SK-MEL-5 (cell line): Measurements from ENCODE around the gene COMMD8. TPM values are rescaled to one million over a fixed set of nuclear protein-coding genes. Genes with fewer than 3 reads are reported as not detected.

ENCODE experiments used
- DNase-seq: peaks from one replicate; pipeline ENCODE4 v3.0.0-alpha.2; 2016; ENCODE audit warnings: low read depth, low spot score
- in situ Hi-C: cut with HindIII; loops from 2 replicates; pipeline ENCODE4 v1.10.0; 2016; ENCODE audit warnings: low sequenced_read_pairs, high pct_unique_total_duplicates, low pct_unique_long_range_greater_than_20kb
- total RNA-seq: library from RNA; depleted of rRNA; stranded (reverse); fragments of >200 nt; shearing (Covaris generic); gene quantifications from 2 replicates; pipeline ENCODE4 v1.2.3, GENCODE V29; 2014

COMMD8 gene
- total RNA-seq, 1 experiment from 2014 or later, result 62.4 TPM

DNA sequence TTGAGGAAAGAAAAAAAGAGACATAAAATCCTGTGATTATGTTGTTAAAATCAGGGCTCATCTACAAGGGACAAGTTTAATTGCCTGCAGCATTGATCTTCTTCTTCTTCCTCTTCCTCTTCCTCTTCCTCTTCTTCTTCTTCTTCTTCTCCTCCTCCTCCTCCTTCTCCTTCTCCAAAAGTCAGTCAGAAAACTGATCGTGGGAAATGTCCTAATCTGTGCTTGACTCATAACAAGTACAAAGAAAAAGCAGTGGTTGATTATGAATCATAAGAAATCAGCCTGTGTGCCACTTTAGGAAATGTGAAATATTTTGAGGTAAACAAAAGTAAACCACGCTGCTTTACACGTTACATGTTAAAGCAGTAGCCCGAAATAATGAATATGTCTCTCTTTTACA lies 18.8 kb upstream of the COMMD8 start:
- DNase-seq, result no peak
- in situ Hi-C loops, result no loop called here

- in situ Hi-C loops, result no loop called here
- no peak for DNase-seq
Observed at GRCh38 chr4:47478804-47479203, 15.3 kb upstream of the COMMD8 start.

GRCh38 chr4:47475411-47475810 lies 11.9 kb upstream of the COMMD8 start:
- no peak for DNase-seq
- in situ Hi-C loops, result no loop called here

GRCh38 chr4:47474799-47475198 lies 11.3 kb upstream of the COMMD8 start:
- in situ Hi-C loops, result no loop called here
- no peak for DNase-seq

- no peak for DNase-seq
- in situ Hi-C loops, result no loop called here
Observed at GRCh38 chr4:47473141-47473750, 9.7 kb upstream of the COMMD8 start.

DNA sequence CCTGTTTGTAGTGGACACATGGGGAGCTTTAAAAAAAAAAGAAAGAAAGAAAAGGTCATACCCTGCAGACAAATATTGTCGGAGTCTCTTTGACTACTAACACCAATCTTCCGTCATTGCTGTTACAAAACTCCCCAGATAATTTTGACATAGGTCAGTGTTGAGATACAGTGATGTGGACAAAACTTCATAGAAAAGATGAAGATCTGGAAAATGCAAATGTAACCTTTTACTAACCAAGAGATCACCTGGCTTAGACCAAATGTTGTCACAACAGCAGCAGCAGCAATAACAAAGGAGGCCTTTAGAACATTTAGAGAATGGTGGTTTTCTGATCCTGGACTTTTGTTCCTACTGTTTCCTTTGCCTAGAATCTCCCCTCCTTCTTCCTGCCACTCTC lies 8.1 kb upstream of the COMMD8 start:
- in situ Hi-C loops, result no loop called here

GRCh38 chr4:47471064-47471463 lies 7.6 kb upstream of the COMMD8 start:
- in situ Hi-C loops, result no loop called here
- DNase-seq, result peak; percentile 81

More for the DNA sequence above, 8.1 kb upstream of the COMMD8 start:
- DNase-seq, result peak; percentile 87

DNA sequence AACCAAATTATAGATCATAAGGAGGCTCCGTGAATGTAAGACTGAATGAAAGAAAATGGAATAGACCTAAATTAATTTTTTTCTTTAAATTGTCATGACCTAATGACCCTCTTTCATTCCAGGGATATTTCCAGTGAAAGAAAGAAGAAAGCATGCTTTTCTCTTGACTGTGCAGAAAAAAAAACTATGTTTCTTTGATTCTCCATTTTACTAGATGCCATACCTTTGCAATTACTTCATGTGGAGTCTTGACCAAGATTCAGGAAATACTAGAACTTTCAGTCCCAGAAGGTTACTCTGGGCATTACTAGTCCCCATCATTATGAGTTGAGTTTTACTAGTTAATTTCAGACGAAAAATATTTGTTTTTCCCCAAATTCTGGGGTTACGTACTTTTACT lies 6.4 kb upstream of the COMMD8 start:
- no peak for DNase-seq
- in situ Hi-C loops, result no loop called here

- no peak for DNase-seq
- in situ Hi-C loops, result no loop called here
Observed at GRCh38 chr4:47468706-47469365, 5.3 kb upstream of the COMMD8 start.

DNA sequence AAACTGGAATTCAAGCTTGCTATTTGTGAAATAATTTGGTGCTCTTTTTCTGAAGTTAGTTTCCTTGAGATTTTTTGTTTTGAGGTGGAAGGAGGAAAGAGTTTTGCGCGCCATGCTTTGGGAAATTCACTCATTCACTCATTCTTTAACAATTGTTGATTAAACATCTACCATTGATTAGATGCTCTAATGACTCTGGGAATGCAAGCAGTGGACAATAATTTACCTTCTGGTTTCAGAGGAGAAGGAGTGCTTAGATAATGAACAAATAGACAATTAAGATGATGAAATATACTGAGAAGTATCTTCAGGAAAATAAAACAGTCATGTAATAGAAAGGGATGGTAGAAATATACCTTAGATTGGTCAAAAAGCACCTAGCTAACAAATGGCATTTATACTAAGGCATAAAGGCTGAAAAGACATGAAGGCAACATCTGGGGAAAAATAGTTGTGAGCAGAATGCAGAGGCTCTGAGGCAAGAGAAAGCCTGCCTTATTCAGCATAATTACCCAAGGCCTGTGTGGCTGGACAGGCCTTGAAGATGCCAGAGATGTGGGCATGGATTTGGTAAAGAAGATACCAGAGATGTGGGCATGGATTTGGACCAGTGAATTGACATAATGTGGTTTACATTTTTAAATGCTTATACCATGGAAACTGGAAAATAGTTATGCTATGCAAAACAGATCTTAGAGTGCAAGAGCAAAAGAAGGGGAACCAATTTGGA lies 2.7 kb upstream of the COMMD8 start:
- no peak for DNase-seq
- in situ Hi-C loops, result no loop called here

- in situ Hi-C loops, result no loop called here
- DNase-seq, result no peak
Observed at GRCh38 chr4:47465004-47465403, 1.5 kb upstream of the COMMD8 start.

DNA sequence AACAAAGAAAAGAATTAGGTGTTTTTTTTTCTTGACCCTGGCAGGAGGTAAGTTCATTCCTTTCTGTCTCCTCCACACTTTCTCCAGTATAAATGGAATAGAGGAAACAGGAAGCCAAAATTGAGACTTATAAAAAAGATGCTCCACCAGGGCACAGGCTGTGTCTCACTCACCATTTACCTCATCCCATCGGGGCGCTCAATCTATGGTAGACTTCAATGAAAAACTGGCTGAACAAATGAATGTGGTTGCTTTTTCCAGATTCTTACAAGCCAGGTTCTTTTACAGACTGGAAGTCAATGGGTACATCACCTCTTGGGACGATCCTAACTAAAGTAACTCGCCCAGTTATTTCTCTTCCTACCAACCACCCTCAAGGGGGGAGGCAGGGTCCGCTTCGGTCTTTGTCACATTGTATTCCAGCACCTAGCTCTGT lies 685 bp downstream of the COMMD8 start:
- DNase-seq, result peak; percentile 14
- in situ Hi-C loops, result no loop called here

DNA sequence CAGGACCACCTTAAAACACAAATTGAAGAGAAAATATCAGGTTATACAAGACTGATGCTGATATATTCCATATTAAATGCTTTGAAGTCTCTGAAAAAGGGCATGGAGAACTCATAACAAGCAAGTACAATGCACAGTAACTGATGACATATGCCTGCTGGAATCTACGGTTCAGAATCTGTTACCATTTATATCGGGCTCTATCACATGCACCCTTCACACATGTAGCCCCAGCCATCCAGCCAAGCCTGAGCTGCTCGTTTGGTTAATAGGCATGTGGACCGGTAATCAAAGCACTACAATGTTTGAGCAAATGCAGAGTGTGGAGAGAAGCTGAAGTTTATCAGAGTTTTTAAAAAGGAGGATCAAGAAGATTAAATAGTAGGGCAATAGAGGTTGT lies 11.8 kb downstream of the COMMD8 start:
- peak; percentile 33 for DNase-seq
- in situ Hi-C loops, result no loop called here

DNA sequence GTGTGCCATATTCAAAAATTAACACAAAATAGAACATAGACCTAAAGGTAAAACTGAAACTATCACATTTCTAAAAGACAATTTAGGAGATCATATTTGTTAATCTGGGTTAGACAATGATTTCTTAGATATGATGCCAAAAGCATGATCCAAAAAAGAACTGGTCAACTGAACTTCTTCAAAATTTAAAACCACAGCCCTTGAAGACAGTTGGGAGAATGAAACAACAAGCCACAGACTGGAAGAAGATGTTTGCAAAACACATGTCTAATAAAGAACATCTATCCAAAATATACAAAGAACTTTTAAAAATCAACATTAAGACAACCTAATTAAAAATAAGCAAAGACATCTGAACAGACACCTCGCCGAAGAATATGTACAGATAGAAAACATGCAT lies 19.5 kb downstream of the COMMD8 start:
- in situ Hi-C loops, result no loop called here
- DNase-seq, result no peak

DNA sequence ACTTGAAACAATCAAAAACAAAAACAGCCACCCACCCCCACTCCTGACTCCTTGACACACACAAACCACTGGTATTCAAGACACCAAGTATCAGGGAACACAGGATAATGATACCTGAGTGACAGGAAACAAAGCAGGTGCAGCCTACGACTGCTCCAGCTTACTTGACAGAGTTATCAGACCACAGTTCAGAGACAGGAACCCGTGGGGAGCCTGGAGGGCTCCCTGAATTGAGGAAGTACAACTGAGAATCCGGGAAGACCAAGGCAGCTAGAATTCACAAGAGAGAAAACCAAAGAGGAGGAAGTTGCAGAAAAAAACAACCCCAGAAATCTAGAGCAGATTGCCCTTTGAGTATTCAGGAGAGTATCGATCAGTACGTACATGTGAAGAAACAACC lies 20.5 kb downstream of the COMMD8 start:
- DNase-seq, result no peak
- in situ Hi-C loops, result no loop called here

GRCh38 chr4:47434931-47435330 lies 28.6 kb downstream of the COMMD8 start:
- in situ Hi-C loops, result no loop called here
- no peak for DNase-seq

DNA sequence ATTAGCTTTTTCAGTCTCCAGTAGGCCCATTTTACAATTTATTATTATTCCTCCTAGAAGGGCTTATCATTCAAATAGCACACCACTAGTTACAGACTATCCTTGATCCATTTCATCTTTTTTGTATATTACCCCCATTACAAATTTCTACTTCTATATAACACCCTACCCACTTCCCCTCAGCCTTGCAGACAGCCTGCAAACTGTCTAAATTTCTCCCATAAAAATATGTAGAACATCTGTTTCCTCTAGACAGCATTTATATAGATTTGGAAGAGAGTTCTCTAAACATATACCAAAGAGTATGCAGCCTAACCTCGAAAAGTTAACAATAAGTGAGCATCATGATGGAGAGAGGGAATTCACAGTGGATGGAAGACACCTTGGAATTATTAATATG lies 30.8 kb downstream of the COMMD8 start:
- no peak for DNase-seq
- in situ Hi-C loops, result no loop called here

- DNase-seq, result no peak
- in situ Hi-C loops, result no loop called here
Observed at GRCh38 chr4:47427935-47428334, 35.6 kb downstream of the COMMD8 start.

- in situ Hi-C loops, result no loop called here
- DNase-seq, result no peak
Observed at GRCh38 chr4:47425628-47426027, 37.9 kb downstream of the COMMD8 start.
